Activated CD4-positive, alpha-beta T cell treated with anti-CD3 and anti-CD28 coated beads, Interleukin-2, amount 10 ng/mL, durations not matched to agents 24 days and 14 days (primary cell): ENCODE data around the gene AAGAB. TPM values are rescaled to one million over a fixed set of nuclear protein-coding genes. Genes with fewer than 3 reads are reported as not detected.
"Not testable (repeated sequence)": the region's sequence is repeated elsewhere in the genome, so short reads cannot be mapped to it uniquely, and the experiment has no call there.

Source experiments
- DNase-seq: peaks from one replicate; pipeline ENCODE4 v3.0.0; 2022
- H3K27ac Mint-ChIP-seq: one replicate; pipeline ENCODE4 v1.8.0; 2022; ENCODE audit warnings: mild to moderate bottlenecking, mixed read lengths
- H3K27me3 Mint-ChIP-seq: one replicate; pipeline ENCODE4 v1.8.0; 2022; ENCODE audit warnings: mixed read lengths
- H3K36me3 Mint-ChIP-seq: one replicate; pipeline ENCODE4 v1.8.0; 2022; ENCODE audit warnings: low read depth, mild to moderate bottlenecking, mixed read lengths
- H3K4me1 Mint-ChIP-seq: one replicate; pipeline ENCODE4 v1.8.0; 2021; ENCODE audit warnings: mixed read lengths
- H3K4me3 Mint-ChIP-seq: one replicate; pipeline ENCODE4 v1.8.0; 2022; ENCODE audit warnings: mild to moderate bottlenecking, moderate library complexity, mixed read lengths
- H3K9me3 Mint-ChIP-seq: one replicate; pipeline ENCODE4 v1.8.0; 2021; ENCODE audit warnings: mixed read lengths
- intact Hi-C: fragments of 100-400 bp; cut with micrococcal nuclease; formaldehyde crosslinking; loops from one replicate; pipeline ENCODE4 v1.15.1; 2023
- total RNA-seq: library from RNA; stranded (reverse); gene quantifications from 2 replicates; pipeline ENCODE4 v1.2.3, GENCODE V29; 2022

The AAGAB gene
- total RNA-seq, 1 donor from 2014 or later = 44.9 TPM

DNA sequence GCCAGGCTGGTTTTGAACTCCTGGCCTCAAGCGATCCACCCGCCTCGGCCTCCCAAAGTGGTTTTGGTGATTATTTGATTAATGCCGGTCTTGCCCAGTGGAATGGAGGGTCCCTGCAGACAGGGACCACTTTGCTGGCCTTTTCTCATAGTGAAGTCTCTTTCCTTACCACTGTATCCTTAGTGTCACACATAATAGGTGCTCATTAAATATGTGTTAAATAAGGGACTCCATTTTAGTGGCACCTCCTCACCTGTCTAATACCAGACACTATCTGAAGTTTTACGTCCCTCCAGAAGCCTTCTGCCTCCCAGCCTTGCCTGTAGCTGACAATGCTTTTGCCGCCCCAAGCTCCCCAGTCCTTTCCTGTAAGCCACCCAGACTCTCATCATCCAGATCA is 91.3 kb downstream of the AAGAB start:
- H3K36me3 Mint-ChIP-seq = peaks cover 45% of the 10 kb centered on the region
- H3K27ac Mint-ChIP-seq = peak overlapping the region; percentile 54
- no peaks in the 10 kb centered on the region for H3K27me3 Mint-ChIP-seq
- intact Hi-C loops = no loop called here
- peaks cover 25% of the 10 kb centered on the region for H3K4me1 Mint-ChIP-seq
- H3K4me3 Mint-ChIP-seq = no peak overlapping the region
- no peak for DNase-seq
- H3K9me3 Mint-ChIP-seq = no peaks in the 10 kb centered on the region

DNA sequence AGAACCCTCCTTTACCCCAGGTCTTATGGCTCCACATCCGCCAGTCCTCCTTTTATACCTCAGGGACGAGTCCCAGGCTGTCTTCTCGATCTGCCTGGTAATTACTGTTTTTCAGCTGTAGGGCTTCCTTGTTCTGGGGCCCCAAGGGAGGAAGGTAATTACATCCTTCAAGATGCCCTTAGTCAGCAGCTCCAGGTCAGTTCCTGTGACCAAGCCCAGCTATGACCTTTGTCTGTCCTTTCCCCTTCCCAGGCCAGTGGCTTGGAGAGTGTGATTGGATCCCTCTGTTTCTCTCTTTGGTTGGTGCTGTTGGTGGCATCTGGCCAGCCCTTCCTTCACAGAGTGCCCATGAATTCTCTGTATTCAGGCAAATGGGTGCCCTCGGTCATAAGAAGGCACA is 92.6 kb downstream of the AAGAB start:
- Mint-ChIP-seq H3K9me3 (peaks cover 4% of the 10 kb centered on the region), H3K4me1 (peaks cover 32% of the 10 kb centered on the region), H3K4me3 (no peak overlapping the region), H3K27ac (peak overlapping the region; percentile 49), H3K36me3 (peaks cover 44% of the 10 kb centered on the region), H3K27me3 (no peaks in the 10 kb centered on the region)
- intact Hi-C loops = no loop called here
- DNase-seq = no peak

DNA sequence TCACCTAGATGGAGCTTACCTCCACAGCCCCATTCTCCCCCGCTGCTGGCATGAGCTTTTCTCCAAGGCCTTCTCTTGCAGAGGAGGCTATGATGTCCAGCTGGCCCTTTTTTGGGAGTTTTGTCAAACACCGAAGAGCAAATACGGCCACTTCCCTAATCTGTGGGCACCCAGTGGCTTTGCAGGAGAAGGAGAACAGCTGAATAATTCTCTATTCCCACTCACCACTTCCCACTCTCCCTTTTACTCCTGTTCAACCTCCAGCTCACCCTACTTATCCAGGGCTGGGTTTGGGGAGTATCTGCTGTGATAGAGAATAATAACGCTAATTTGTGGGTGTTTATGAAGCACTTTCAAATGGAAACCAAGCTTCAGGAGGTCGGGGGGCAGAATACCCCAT is 93.0 kb downstream of the AAGAB start:
- Mint-ChIP-seq H3K36me3 (peaks cover 45% of the 10 kb centered on the region), H3K4me3 (no peak overlapping the region), H3K27me3 (no peaks in the 10 kb centered on the region), H3K4me1 (peaks cover 32% of the 10 kb centered on the region), H3K9me3 (peaks cover 4% of the 10 kb centered on the region), H3K27ac (peak overlapping the region; percentile 49)
- intact Hi-C loops = no loop called here
- no peak for DNase-seq

DNA sequence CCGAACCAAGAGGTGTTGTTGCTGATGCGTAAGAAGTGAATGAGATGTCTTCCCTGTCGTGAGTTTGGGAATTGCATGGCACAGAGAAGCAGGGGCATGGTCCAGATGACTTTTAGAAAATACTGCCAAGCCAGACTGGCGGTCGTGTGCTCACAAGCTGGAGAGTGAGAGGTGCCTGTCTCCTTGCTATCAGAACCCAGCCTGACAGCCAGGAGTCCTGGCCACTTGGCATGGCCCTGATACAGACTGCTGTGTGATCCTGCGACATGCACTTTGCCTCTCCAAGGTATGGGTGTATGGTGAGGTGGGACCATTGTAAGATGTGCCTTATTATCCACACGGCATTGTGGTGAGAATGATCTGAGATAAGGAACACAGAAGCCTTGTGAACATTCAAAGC is 96.1 kb downstream of the AAGAB start:
- peak overlapping the region; percentile 0 for H3K27ac Mint-ChIP-seq
- DNase-seq = no peak
- H3K4me3 Mint-ChIP-seq = no peak overlapping the region
- no peaks in the 10 kb centered on the region for H3K27me3 Mint-ChIP-seq
- intact Hi-C loops = no loop called here
- peaks cover 44% of the 10 kb centered on the region for H3K36me3 Mint-ChIP-seq
- peaks cover 4% of the 10 kb centered on the region for H3K9me3 Mint-ChIP-seq
- peaks cover 45% of the 10 kb centered on the region for H3K4me1 Mint-ChIP-seq

GRCh38 chr15:67157521-67158252 is 96.8 kb downstream of the AAGAB start:
- H3K27ac Mint-ChIP-seq = peak overlapping the region; percentile 26
- H3K4me1 Mint-ChIP-seq = peaks cover 49% of the 10 kb centered on the region
- H3K27me3 Mint-ChIP-seq = no peaks in the 10 kb centered on the region
- H3K4me3 Mint-ChIP-seq = no peak overlapping the region
- H3K36me3 Mint-ChIP-seq = peaks cover 47% of the 10 kb centered on the region
- intact Hi-C loops = no loop called here
- peak; percentile 55 for DNase-seq
- H3K9me3 Mint-ChIP-seq = peaks cover 4% of the 10 kb centered on the region

- no peaks in the 10 kb centered on the region for H3K27me3 Mint-ChIP-seq
- peaks cover 48% of the 10 kb centered on the region for H3K4me1 Mint-ChIP-seq
- intact Hi-C loops = no loop called here
- no peak for DNase-seq
- no peak overlapping the region for H3K27ac Mint-ChIP-seq
- peaks cover 50% of the 10 kb centered on the region for H3K36me3 Mint-ChIP-seq
- peaks cover 4% of the 10 kb centered on the region for H3K9me3 Mint-ChIP-seq
- H3K4me3 Mint-ChIP-seq = no peak overlapping the region
Measured at GRCh38 chr15:67156834-67157233, 97.6 kb downstream of the AAGAB start.

GRCh38 chr15:67156426-67156825 is 98.0 kb downstream of the AAGAB start:
- intact Hi-C loops = no loop called here
- Mint-ChIP-seq H3K27ac (no peak overlapping the region), H3K4me1 (peaks cover 46% of the 10 kb centered on the region)

DNA sequence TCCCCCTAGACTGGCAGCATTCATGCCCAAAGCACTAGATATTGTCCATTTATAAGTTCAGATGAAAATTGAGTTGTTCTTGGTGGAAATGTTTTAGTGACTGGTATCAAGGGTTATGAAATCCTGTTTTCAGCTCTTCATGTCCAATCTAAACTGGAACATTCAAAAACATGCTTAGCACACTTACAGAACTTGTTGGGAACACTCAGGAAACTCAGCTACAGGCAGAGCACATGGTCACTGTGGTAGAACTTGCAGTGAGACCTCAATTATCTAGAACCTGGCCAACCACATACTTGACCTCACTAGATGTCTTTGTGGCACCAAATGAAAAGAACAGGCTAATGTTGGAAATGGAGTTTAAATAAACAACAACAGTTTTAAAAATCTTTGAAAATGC is 100.2 kb downstream of the AAGAB start:
- intact Hi-C loops = loop anchor here (2.0 kb wide), 1 partner anchor 17 kb away; no protein-coding TSS in a partner anchor
- Mint-ChIP-seq H3K27ac (peak overlapping the region; percentile 44), H3K4me1 (peaks cover 51% of the 10 kb centered on the region)

More at GRCh38 chr15:67156426-67156825, 98.0 kb downstream of the AAGAB start:
- Mint-ChIP-seq H3K27me3 (no peaks in the 10 kb centered on the region), H3K9me3 (peaks cover 4% of the 10 kb centered on the region), H3K36me3 (peaks cover 50% of the 10 kb centered on the region), H3K4me3 (no peak overlapping the region)
- DNase-seq = no peak

GRCh38 chr15:67153044-67153443 is 101.4 kb downstream of the AAGAB start:
- H3K4me3 Mint-ChIP-seq, H3K27me3 Mint-ChIP-seq, H3K9me3 Mint-ChIP-seq, intact Hi-C loops, DNase-seq: not testable (repeated sequence)
- Mint-ChIP-seq H3K4me1 (peaks cover 57% of the 10 kb centered on the region), H3K27ac (peak overlapping the region; percentile 2), H3K36me3 (peaks cover 48% of the 10 kb centered on the region)

More for the DNA sequence above, 100.2 kb downstream of the AAGAB start:
- Mint-ChIP-seq H3K4me3 (no peak overlapping the region), H3K9me3 (peaks cover 4% of the 10 kb centered on the region), H3K36me3 (peaks cover 50% of the 10 kb centered on the region), H3K27me3 (no peaks in the 10 kb centered on the region)
- DNase-seq = no peak

- peaks cover 42% of the 10 kb centered on the region for H3K36me3 Mint-ChIP-seq
- no peak overlapping the region for H3K27ac Mint-ChIP-seq
- peaks cover 57% of the 10 kb centered on the region for H3K4me1 Mint-ChIP-seq
- H3K9me3 Mint-ChIP-seq = peaks cover 2% of the 10 kb centered on the region
- DNase-seq = no peak
- intact Hi-C loops = no loop called here
- no peak overlapping the region for H3K4me3 Mint-ChIP-seq
- no peaks in the 10 kb centered on the region for H3K27me3 Mint-ChIP-seq
Measured at GRCh38 chr15:67152429-67152828, 102.0 kb downstream of the AAGAB start.

Other genes starting within 250 kb of the AAGAB start
- gene SMAD3, start 189.1 kb downstream of the AAGAB start, total RNA-seq = 59.9 and 61.6 TPM in 2 replicates
- 0.70 and 1.6 TPM in 2 replicates for gene IQCH, start 125 bp upstream of the AAGAB start, total RNA-seq